Measurements from ENCODE around the gene SYNE3.

DNA sequence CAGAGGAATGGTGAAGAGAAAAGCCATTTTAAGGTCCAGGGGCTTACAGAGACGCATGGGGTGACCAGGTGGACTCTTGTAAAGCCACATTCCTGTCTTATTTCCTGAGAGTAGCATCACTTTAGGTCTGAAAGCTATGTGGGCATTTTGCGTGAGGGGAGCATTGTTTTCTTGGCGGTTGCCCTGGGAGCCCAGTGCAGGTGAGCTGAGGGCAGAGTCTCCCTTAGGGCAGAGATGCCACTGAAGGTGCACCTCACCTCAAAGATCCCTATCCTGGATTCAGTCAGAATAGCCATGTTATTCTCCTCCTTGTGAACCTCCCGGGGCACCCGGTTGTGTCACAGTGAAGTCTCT is 30.8 kb upstream of the SYNE3 start:
- TF ChIP-seq GABPA (IDR thresholded peaks at IDR 0.05 in 1 of 2, conservative IDR thresholded peaks at IDR 0.05 in 1 of 2) (no peak), CTCF (IDR thresholded peaks at IDR 0.05; ENCODE audit: low read depth, low read length, missing input control) (no peak)

Data from liver (tissue), 3 donors.